SU-DHL-6 (cell line): Measurements from ENCODE around the gene KLF16.

ENCODE experiments used
- H2AFZ ChIP-seq: fragments of 200-600 bp; sonication (generic); 2 replicates; pipeline ENCODE4 v1.6.1; 2014; ENCODE audit warnings: low read depth, mild to moderate bottlenecking, moderate library complexity, mixed read lengths, antibody characterized with exemption, low read length; ENCODE audit not compliant: severe bottlenecking
- H3F3A ChIP-seq: fragments of 200-600 bp; shearing (Covaris generic); 2 replicates; pipeline ENCODE4 v1.6.0; 2016; ENCODE audit warnings: antibody characterized with exemption, mild to moderate bottlenecking; ENCODE audit not compliant: insufficient read depth
- H3K27ac ChIP-seq: fragments of 200-600 bp; sonication (generic); 2 replicates; pipeline ENCODE4 v1.5.1; 2016; ENCODE audit warnings: low read depth, mild to moderate bottlenecking, low read length, moderate library complexity, mixed read lengths
- H3K27me3 ChIP-seq: fragments of 200-600 bp; sonication (generic), shearing (Covaris generic); 2 replicates; pipeline ENCODE4 v1.6.0; 2014; ENCODE audit warnings: mild to moderate bottlenecking, low read length
- H3K36me3 ChIP-seq: fragments of 200-600 bp; sonication (generic); 2 replicates; pipeline ENCODE4 v1.6.1; 2014; ENCODE audit warnings: mild to moderate bottlenecking, low read length, mixed read lengths
- H3K4me2 ChIP-seq: fragments of 300-600, 200-600 bp; shearing (Covaris generic), sonication (generic); 2 replicates; pipeline ENCODE4 v1.6.0; 2014; ENCODE audit warnings: low read length, low read depth, mild to moderate bottlenecking; ENCODE audit not compliant: poor library complexity, severe bottlenecking
- H3K4me3 ChIP-seq: fragments of 200-600 bp; sonication (generic); 2 replicates; pipeline ENCODE4 v1.5.1; 2014; ENCODE audit warnings: antibody characterized with exemption, low read length, mild to moderate bottlenecking, mixed read lengths; ENCODE audit not compliant: insufficient read depth, poor library complexity, severe bottlenecking
- H3K79me2 ChIP-seq: fragments of 200-600 bp; sonication (generic); 2 replicates; pipeline ENCODE4 v1.6.1; 2014; ENCODE audit warnings: mild to moderate bottlenecking, low read length, moderate library complexity; ENCODE audit not compliant: insufficient read depth
- H3K9ac ChIP-seq: fragments of 200-600 bp; sonication (generic); 2 replicates; pipeline ENCODE4 v1.7.0; 2014; ENCODE audit warnings: mild to moderate bottlenecking, low read length
- H3K9me2 ChIP-seq: fragments of 200-600 bp; sonication (generic); replicated peaks from 2 replicates; pipeline ENCODE4 v1.6.1; 2014; ENCODE audit warnings: low read length; ENCODE audit not compliant: insufficient read depth
- H3K9me3 ChIP-seq: fragments of 200-600 bp; sonication (generic); 2 replicates; pipeline ENCODE4 v1.6.1; 2014; ENCODE audit warnings: low read length, mixed read lengths; ENCODE audit not compliant: insufficient read depth
- H4K20me1 ChIP-seq: fragments of 200-600 bp; sonication (generic); 2 replicates; pipeline ENCODE4 v1.6.1; 2014; ENCODE audit warnings: low read depth, mild to moderate bottlenecking, antibody characterized with exemption, low read length, moderate library complexity, mixed read lengths
- EZH2phosphoT487 ChIP-seq: fragments of 200-600 bp; sonication (generic), shearing (Covaris generic); conservative IDR thresholded peaks from 2 replicates; pipeline ENCODE4 v1.6.1; 2018; ENCODE audit warnings: mild to moderate bottlenecking, antibody characterized with exemption, low read length, moderate library complexity, mixed read lengths
- TF ChIP-seq, protein P1 (sequence below): fragments of 200-600 bp; sonication (generic); IDR thresholded peaks from one replicate; pipeline ENCODE4 v1.5.1; 2017; ENCODE audit warnings: antibody characterized with exemption, mild to moderate bottlenecking, low read length, moderate library complexity; ENCODE audit not compliant: insufficient read depth, poor library complexity, severe bottlenecking

Gene KLF16

DNA sequence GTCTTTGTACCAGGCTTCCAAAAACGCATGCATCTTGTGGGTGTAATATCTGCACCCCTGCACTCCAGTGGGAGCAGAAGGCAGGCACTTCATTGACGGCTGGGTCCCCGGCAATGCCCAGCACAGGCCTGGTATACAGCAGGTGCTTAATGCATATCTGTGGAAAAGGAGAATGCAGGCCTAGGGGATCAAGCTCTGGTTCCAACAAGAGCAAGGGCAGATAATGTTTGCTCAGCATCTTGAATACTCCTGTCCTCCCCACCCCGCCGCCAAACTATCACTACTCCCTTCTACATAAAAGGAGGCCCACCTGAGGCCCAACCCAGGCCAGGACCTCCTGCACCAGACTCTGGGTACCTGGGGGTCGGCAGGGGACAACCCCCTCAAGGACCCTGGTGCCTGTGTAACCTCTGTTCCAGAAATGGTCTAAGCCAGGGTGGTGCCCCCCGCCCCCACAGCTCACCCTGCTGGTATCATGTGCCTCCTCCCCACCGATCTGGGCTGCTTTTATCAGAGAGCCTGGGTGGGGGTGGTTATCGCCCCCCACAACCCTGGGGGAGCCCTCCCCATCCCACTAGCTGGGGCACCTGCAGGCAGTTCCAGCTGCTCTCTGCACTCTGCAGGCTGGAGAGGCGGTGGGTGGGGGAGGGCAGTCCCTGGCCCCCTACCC, 4.8 kb downstream of the KLF16 start:
- Histone ChIP-seq H2AFZ (no peak overlapping the region), H3K4me3 (no peak overlapping the region), H3K9ac (no peak overlapping the region), H3K27me3 (no peaks in the 10 kb centered on the region), H3K36me3 (no peaks in the 10 kb centered on the region), H3F3A (peaks cover 16% of the 10 kb centered on the region; the same call in 1 of the 2 replicates), H3K27ac (0 out of 2 replicates have a peak overlapping the region, but pooled peaks have one; percentile 20), H3K4me2 (no peak overlapping the region), H3K9me2 (no peaks in the 10 kb centered on the region), H3K9me3 (no peaks in the 10 kb centered on the region), H4K20me1 (peaks cover 6% of the 10 kb centered on the region; the same call in 1 of the 2 replicates), H3K79me2 (peaks cover 62% of the 10 kb centered on the region)
- no peak for TF ChIP-seq EZH2phosphoT487
- TF ChIP-seq, protein P1, sequence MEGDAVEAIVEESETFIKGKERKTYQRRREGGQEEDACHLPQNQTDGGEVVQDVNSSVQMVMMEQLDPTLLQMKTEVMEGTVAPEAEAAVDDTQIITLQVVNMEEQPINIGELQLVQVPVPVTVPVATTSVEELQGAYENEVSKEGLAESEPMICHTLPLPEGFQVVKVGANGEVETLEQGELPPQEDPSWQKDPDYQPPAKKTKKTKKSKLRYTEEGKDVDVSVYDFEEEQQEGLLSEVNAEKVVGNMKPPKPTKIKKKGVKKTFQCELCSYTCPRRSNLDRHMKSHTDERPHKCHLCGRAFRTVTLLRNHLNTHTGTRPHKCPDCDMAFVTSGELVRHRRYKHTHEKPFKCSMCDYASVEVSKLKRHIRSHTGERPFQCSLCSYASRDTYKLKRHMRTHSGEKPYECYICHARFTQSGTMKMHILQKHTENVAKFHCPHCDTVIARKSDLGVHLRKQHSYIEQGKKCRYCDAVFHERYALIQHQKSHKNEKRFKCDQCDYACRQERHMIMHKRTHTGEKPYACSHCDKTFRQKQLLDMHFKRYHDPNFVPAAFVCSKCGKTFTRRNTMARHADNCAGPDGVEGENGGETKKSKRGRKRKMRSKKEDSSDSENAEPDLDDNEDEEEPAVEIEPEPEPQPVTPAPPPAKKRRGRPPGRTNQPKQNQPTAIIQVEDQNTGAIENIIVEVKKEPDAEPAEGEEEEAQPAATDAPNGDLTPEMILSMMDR = no peak

DNA sequence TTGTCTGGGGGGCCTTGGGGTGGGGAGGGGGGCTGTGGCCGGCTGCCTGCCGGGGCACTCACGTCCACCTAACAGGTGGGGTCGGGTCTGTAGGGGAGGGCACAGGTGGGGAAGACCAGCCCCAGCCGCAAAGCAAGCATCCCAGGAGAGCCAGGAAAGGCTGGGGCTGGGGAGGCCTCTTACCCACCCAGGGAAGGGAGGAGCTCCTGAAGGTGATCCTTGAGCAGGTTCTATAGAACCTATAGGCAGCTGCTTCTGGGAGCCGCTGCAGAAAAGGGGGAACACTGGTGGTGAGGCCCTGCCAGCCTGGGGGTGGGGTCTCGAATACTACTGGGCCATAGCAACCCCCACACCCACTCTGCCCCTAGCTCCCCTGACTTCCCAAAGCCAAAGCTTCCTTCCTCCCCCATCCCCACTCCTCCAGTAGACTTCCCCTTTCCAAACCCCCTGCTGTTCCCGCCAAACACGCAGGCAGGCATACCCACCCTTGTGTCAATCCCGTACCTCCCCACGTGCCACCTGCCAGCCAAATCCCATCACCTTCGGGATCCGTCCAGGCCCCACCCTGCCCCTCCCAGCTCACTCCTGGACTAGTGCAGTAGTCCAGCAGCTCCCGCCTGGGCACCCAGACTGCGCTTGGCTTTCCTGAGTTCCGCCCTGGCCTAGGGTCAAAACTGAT, 5.6 kb downstream of the KLF16 start:
- H3K9me2 ChIP-seq = no peaks in the 10 kb centered on the region
- peak overlapping the region; percentile 61 for H3K27ac ChIP-seq
- H3K79me2 ChIP-seq = peaks cover 67% of the 10 kb centered on the region
- no peak overlapping the region for H3K4me3 ChIP-seq
- no peaks in the 10 kb centered on the region for H3K27me3 ChIP-seq
- no peaks in the 10 kb centered on the region for H3K36me3 ChIP-seq
- H4K20me1 ChIP-seq = peaks cover 9% of the 10 kb centered on the region; the same call in 1 of the 2 replicates
- peaks cover 16% of the 10 kb centered on the region; the same call in 1 of the 2 replicates for H3F3A ChIP-seq
- H3K9ac ChIP-seq = peak overlapping the region; percentile 49; the same call in 1 of the 2 replicates
- peak overlapping the region; percentile 55 for H3K4me2 ChIP-seq
- TF ChIP-seq, protein P1 = no peak
- no peak for TF ChIP-seq EZH2phosphoT487
- no peaks in the 10 kb centered on the region for H3K9me3 ChIP-seq
- H2AFZ ChIP-seq = no peak overlapping the region

DNA sequence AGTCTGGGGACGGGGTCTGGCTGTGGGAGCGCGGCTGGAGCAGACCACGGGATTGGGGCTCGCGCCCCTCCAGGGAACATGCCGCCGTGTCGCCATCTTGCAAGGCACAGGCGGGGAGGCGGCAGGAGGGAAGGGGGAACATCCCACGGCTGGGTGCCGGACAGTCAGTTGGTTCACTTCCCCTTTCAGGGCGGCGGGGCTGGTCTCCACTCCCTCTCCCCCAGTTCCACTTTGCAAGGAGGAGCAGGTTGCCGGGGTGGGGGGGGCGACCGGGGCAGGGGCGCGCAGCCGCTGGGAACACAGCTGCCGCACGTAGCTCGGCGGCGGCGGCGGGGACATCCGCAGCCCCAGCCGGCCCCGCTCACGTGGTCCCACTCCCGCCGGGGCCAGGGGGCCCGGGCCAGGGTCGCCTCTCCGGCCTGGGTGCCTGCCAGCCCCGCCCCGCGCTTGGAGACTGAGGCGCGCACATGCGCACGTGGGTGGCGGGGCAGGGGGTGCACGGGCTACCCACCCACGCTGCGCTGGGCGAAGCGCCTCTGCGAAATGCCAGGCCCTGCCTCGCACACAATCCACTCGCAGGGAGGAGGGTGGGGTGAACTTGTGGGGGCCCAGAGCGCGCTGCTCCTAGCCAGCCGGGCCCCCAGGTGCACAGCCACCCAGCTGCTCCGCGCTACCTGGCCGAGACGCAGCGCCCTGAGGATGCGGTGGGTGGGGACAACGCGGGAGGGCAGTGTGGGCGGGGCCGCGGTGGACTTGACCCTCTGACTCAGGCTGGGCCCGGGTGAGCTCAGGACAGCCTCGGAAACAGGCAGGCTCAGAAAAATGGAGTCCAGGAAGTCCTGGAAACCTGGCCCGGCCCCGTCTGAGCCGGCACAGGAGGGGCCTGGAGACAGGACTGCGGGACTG, 6.4 kb downstream of the KLF16 start:
- Histone ChIP-seq H3F3A (peaks cover 14% of the 10 kb centered on the region; the same call in 1 of the 2 replicates), H2AFZ (no peak overlapping the region), H3K36me3 (no peaks in the 10 kb centered on the region), H3K27me3 (no peaks in the 10 kb centered on the region), H3K27ac (peak overlapping the region; percentile 61), H3K4me2 (peak overlapping the region; percentile 55), H3K9me2 (no peaks in the 10 kb centered on the region), H3K4me3 (peak overlapping the region; percentile 39), H3K9ac (peak overlapping the region; percentile 49), H3K79me2 (peaks cover 67% of the 10 kb centered on the region), H4K20me1 (peaks cover 10% of the 10 kb centered on the region; the same call in 1 of the 2 replicates), H3K9me3 (no peaks in the 10 kb centered on the region)
- no peak for TF ChIP-seq EZH2phosphoT487
- TF ChIP-seq, protein P1 = no peak
